ENCODE results near the gene TP53TG3E. TPM values are rescaled to one million over a fixed set of nuclear protein-coding genes. Genes with fewer than 3 reads are reported as not detected.

The TP53TG3E gene, protein sequence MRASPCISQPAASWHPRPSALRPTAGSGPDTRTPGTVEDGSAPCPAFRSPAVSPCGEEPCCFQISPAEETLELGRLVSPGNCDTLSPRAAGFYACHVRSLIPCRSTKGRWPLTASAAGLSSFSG
- not detected in 2 replicates for total RNA-seq

DNA sequence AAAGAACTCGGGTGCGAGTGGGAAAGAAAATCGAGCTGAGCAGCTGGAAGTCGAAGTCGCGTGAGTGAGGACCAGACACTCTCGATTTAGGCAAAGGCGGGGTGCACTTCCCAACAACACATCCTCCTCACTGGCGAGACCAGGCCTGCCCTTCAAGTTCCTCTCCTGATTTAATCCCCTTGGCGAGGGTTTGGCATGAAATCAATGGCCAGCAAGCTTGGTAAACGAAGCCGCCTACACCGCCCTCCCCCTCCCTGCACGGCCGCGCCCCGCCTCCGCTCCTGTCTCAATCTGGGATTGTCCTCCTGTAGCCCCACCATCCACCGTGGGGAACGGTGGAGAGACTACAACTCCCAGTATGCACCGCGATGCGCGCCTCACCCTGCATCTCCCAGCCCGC, at the start of gene TP53TG3E:
TSS of gene TP53TG3E (plus strand) at position 301 of the 400 bp plus-strand sequence. CDS start at position 369, 68 bp downstream.

Other genes starting within 250 kb of the TP53TG3E start
- gene TP53TG3C, start 110.1 kb upstream of the TP53TG3E start, total RNA-seq = not detected in 2 replicates
- gene TP53TG3B, start 56.5 kb downstream of the TP53TG3E start, total RNA-seq = not detected in 2 replicates
- not detected in 2 replicates for gene TP53TG3F, start 155.3 kb downstream of the TP53TG3E start, total RNA-seq